Stimulated activated CD8-positive, alpha-beta memory T cell treated with anti-CD3 and anti-CD28 coated beads, Interleukin-2, amount 100 ng/mL, for 1 hour (primary cell): Measurements from ENCODE around the gene SFXN1.

ENCODE experiments used
- DNase-seq, 2 donors: peaks; one replicate each; pipeline ENCODE4 v3.0.0-alpha.2; 2020; ENCODE audit warnings: low read depth in 2 of 2

SFXN1 gene

DNA sequence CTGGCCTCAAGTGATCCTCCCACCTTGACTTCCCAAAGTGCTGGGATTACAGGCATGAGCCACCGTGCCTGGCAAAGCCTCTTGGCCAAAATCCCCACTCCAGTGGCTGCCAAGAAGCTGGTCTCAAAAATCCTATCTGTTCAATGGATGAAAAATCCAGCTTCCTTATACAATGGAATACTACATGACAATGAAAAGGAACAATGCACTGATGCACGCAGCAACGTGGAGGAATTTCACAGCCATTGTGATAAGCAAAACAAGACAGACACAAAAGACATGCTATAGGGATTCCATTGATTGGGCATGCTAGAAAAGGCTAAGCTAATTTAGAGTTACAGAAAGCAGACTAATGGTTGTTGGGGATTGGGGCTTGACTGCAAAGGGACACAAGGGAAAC is 13.1 kb upstream of the SFXN1 start:
- no peak for DNase-seq

DNA sequence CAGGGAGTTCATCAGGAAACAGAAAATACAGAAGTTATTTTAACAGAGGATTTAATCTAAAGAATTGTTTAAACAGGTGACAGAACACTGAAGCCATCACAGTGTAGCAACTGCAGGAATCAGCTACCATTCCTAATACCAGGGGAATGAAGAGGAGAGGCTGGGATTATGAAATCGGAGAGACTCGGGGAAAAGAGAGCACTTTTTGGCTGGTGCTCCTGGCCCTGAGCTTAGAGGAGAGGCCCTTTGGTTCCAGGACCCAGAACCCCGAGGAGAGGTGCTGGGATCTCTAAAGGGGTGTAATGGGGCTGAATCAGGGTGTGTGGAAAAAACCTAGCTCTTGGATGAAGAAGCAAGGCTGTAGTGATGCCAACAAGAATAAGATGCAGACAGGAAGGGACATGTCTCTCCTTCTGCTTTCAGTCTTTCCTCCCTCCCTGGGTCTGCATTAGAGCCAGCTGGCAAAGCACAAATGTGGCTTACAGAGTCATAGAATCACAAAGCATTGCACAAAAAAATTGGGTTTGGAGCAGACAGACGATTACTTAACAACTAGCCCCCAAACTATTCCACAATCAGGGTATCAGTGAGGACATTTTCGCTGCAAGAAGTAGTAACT is 11.6 kb upstream of the SFXN1 start:
- no peak for DNase-seq

DNA sequence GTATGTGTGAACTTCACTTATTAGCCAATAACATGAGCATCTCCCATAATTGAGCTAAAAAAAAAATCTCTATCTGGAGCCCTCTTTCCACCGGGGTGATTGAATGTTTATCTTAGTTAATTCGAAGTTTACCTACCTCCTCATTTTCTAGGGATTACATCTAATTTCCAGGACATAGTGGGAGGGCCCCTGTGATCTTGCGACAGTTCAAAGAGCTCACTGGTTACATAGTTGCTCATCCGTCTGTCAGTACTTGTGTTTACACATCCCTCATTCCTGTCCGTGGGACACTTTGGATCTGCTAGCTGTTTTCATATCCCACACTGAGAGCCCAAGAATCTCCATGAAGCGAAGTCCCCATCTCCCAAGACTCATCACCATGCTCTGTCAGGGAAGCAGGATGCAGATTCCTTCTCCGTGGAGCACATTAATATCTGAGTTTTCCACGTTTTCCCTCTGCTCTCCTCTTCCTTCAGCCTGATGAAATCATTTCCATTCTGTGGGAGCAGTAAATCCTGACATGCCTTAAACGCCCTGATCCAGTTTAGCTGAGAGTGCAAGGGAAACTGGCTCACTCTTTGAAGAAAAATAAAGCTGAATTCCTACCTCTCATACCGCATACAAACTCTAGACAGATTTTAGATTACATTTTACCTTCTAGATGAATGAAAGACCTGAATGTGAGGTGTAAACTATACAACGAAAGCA is 10.2 kb upstream of the SFXN1 start:
- no peak for DNase-seq

DNA sequence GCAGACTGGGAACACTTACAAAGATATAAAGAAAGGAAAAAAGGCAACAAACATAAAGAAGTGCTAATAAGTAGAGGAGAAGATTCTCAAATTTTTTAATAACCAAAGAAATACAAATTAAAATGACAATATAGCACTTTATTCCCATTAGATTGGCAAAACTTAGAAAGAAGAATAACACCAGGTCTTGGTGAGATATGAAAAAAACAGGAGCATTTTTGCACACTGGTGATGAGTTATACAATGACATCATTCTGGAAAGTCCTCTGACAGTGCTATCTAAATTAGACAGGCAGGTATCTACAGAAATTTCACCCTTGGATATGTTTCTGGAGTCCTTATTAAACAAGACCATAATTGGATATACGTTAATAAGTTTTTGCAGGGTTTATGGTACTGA is 9.5 kb upstream of the SFXN1 start:
- DNase-seq, result no peak

DNA sequence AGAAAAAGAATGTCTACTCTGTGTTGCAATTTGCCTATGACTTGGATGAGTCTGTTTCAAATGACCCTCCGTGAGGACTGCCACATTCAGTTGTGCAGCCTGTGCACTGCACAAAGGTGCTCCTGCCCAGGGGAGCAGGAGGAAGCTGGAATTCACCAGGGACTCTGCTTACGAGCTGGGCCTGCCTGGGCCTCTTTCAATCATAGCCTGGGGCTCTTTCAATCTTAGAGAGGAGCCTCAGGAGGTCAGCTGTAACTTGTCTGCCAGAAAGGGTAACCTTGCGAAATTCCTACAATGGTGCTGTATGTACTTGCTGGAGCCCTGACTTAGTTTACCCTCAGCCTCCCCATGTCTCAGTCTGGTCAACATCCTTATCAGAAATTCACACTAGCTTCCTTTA is 8.4 kb upstream of the SFXN1 start:
- DNase-seq, result no peak

DNA sequence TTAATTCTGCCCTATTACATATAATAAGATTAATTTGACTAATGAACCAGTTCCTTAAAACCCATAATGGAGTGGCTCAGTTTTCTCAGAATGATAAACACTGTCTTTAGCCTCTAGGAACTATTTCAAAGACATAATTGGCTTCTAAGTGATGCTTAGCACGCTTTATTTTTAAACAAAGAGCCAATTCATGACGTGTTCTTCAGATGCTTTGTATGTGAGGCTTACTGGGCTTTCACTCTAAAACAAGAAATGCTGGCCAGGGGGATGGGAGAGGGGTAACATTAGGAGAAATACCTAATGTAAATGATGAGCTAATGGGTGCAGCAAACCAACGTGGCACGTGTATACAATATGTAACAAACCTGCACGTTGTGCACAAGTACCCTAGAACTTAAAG is 7.6 kb upstream of the SFXN1 start:
- DNase-seq, result no peak

DNA sequence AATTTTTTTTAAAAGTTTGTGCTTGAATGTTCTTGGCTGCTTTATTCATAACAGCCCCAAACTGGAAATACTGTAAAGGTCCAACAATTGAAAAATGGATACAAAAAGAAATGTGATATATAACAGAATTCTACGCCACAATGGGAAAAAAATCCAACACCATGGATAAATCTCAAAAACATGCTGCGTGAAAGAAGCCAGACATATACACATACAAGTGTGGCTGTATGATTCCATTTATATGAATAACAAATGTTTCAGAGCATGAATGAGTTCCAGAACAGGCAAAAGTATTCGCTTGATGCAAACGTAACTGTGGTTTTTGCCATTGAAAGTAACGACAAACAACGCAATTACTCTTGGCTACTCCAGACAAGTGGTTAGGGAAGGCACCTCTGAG is 7.2 kb upstream of the SFXN1 start:
- DNase-seq, result no peak

DNA sequence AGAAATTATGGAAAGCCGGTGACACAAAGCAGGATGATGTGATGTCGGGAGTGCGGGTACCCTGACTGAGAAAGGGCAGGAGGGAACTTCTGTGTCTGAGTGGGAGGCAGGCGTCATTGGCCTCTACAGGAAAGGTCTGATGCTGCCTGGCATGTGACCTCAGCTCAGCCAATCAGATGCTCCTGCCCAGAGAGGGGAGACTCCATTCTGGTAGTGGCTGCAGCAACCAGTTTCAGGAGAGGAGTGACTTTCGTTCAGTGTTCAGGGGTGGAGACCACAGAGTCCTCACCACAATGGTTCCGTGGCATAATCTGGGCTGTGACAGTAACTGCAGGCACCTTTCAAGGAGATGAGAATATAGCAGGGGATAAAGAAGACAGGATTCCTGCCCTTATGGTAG is 6.7 kb upstream of the SFXN1 start:
- DNase-seq, result no peak

DNA sequence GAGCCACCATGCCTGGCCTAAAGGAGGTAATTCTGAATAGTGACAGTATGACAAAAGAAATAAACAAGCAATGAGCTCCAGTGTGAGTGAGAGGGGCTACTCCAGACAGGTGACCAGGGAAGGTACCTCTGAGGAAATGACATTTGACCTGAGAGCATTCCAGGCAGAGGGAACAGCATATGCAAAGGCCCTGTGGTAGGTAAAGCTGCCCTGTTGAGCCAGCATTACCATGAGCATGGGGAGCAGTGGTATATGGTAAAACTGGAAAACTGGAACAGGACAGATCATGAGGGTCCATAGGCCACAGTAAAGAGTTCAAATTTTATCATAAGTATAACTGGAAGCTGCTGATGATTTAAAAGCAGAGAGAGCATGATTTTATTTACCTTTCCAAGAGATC is 6.0 kb upstream of the SFXN1 start:
- DNase-seq, result no peak

DNA sequence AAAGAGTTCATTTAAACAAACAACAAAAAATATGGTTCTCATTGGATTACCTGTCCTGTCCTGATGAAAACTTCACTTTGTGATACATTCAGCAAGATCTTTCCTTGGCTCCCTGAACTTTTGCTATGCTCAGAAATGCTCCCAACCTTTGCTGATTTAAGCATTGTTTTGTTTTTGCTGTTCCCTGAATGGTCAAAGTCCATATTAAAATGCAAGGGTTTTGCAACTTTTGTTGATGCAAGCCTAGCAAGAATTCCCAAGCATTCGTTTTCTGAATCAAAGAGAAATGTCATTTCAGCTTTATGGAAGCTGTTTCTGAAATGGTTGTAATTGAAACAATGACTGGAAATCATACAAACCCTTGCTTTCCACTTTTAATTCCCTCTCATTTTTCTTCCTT is 3.1 kb upstream of the SFXN1 start:
- DNase-seq, result no peak

DNA sequence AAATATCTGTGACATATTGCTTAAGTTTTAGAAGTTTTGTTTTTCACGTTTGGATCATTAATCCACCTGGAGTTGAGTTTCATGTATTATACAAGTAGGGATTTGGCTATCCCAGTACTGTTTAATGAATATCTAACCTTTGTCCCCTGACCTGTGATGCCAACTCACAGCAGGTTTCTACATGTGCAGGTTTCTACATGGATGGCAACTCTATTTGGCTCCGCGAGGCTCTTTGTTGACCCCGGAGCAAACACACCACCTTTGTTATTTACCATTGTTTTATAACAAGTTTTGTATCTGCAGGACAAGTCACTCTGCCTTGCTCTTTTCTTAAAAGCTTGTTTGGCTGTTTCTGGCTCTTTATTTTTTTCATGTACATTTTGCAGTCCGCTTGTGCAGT is 920 bp upstream of the SFXN1 start:
- DNase-seq, result no peak

DNA sequence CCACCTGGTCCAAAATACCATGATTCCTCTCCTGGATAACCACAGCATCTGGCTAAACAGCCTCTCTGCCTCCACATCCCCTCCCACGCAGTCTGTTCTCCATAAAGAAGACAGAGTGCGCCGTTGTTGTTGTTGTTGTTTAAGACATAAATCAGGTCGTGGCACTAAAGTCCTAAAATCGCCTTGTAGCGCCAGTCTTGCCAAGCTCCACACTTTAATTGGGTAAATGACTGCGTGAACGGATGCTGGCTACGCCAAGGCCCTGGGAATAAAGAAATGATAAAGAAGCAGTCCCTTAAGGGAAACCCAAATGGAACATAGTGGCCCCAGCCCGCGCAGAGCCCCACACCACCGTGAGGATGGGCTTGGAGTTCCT is 364 bp upstream of the SFXN1 start:
- DNase-seq, result no peak

DNA sequence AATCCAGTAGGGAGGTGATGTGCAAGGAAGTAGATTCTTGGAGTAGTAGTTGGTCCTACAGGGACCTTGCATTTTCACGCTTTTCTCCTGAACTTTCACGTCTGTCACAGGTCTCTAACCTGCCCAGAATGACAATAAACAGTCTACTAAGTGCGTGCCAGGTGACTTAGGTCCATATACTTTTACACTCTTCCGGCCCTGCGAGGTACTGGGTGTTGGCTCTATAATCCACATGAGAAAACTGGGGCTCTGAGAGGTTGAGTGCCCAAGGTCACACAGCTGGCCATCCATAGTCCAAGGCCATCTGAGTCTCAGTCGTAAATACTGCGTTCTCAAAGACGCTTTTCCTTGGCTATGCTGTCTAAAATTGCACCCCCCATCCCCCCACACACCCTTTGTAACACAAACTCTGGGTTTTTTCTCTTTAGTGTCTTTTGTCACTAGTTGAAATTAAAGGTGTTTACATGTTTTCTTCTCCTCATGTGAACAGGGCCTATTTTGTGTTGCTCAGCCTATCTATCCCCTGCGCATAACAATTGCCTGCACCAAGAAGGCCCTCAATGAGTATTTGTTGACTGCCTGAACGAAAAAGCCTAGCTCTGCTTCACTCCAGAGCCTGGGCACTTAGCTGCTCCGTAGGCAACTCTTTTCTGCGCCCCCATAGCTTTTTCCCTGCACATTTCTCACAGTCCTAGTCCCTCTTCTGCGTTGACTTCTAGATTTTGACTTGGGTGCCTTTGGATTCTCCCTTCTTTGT is 943 bp downstream of the SFXN1 start:
- DNase-seq, result no peak

DNA sequence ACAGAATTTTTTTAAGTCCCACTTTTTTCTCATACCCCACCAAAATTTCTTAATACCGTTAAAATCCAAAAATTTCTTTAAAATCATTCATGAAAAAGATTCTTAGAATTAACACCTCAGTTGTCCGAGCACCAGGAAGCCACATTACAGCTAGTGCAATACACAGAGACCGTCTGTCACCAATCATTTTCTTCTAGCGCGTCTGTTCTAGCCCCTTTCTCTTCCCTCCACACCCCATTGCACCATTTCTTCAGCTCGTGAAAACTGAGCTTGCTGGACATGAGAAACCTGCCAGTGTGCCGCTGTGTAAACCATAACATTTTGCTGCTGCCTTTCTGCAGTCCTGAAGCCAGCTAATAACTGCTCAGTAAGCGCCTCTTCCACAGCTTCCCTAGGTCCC is 5.0 kb downstream of the SFXN1 start:
- no peak for DNase-seq

DNA sequence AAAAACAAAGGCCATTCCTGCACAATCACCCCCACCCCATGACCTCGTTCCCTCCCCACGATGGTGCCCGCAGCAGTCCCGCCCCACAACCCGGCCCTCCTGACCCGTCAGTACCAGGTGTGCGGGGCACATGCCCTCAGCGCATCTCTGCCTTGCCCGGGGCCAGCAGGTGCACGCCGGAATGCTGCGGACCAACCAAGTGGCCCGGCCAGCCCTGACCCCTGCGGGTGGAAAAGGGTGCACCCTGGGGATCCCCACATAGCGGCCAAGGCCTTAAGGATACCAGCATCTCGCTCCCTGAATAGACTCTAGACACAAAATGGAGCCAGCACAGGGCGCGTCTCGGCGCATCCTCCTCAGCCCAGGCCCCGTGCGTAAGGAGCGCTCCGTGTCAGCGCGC is 6.0 kb downstream of the SFXN1 start:
- DNase-seq, result no peak

DNA sequence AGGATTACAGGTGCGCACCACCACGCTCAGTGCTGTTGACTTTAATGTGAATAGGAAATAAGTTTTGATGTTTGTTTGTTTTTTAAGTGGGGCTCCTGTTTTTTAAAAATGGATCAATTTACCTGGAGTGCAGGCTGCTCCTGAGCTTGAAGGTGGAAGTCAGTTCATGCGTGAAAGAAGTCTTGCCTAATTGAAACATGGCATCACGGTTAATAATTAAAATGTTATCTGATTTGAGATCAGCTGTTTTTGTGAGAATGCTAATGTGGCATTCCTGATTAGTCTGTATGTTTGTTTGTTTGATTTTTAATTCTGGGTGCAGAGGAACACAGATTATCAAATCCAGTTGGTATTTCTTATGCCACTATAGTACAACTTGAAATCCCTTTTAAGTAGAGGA is 6.5 kb downstream of the SFXN1 start:
- no peak for DNase-seq

DNA sequence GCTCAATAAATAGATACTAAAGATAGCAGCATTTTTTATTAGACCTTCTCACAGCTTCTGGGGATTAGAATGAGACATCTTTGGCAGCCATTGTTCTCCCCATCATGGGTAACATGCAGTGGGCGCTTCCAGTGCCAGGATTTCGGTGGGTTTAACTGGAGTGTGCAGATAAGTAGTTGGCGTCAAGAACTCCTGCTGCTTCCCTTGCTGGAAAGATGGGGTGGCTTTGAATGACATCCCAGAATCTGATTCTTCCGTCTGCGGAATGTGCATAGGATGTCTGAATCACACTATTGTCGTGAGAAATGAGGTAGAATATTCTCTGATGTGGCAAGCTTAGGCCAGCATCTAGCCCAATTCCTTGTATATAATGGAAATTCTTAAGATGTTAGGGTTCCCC is 7.3 kb downstream of the SFXN1 start:
- no peak for DNase-seq

DNA sequence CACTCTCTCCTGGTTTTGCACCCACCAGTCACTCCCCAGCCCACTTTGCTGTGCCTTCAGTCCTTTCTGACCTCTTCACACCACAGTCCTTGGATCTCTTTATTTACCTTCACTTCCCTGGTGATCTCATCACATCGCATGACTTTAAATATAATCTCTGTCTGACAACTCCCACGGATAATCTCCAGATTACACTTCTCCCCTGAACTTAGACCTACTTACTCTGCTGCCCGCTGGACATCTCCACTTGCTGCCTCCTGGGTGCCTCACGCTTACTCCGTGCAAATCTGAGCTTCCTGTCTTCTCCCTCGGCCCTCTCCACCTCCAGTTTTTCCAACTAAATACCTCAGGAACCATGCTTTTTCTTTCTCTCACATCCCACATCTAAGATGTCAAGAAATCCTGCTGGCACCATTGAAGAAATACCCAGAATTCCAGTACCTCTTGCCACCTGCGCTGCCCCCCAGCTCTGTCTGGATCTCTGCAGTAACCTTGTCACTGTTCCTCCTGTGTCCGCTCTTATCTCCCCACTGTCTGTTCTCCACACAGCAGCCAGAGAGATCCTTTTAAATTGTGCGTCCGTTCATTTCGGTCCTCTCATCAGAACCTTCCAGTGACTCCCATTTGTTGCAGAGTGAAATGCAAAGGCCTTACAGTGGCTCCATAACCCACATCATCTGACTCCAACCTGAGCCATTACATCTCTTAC is 9.3 kb downstream of the SFXN1 start:
- no peak for DNase-seq

DNA sequence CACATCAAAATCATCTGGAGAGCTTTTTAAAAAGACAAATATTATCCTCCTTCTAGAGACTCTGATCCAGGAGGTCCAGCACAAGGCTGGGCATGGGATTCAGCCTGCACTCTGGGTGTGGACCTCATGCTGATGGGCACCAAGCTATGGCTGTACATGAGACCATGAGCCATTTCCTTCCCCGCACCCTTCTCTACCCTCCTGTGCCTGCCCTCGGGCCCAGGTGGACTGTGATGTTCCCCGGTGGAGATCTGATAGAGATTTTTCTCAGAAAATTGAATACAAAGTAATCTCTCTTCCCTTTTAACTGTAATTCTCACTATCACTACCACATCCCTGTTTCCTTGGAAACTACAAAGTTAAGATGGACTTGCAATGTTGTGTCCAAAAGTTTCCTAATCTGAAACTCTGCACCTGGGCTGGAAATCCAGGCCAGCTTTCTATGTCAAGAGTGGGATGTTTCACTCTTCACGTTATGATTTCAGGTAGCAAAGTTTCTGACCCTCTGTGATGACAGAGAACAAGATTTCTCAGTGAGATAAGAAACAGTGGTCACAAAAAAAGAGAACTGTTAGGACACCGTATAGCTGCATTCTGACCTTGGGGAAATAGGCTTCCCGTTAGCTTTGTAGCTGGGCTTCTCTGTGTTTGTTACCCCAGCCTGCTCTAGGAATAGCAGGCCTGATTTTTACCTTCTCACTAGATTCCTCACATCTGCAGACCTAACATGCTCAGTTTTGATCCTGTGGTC is 11.5 kb downstream of the SFXN1 start:
- DNase-seq, result no peak

DNA sequence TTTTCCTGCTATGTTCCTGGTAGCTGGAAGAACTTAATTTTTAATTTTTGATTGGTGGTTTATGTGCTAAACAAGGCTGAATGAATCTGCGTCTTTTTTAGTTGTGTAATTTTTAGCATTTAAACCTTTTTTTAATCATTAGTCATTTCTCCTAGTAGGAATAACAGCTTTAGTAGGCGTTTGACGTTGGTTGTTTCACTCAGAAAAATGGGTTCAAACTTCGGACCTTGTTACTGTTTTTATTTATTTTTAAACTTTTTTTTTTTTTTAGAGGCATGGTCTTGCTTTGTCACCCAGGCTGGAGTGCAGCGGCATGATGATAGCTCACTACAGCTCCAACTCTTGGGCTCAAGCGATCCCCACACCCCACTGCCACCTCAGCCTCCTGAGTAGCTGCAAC is 12.9 kb downstream of the SFXN1 start:
- no peak for DNase-seq

DNA sequence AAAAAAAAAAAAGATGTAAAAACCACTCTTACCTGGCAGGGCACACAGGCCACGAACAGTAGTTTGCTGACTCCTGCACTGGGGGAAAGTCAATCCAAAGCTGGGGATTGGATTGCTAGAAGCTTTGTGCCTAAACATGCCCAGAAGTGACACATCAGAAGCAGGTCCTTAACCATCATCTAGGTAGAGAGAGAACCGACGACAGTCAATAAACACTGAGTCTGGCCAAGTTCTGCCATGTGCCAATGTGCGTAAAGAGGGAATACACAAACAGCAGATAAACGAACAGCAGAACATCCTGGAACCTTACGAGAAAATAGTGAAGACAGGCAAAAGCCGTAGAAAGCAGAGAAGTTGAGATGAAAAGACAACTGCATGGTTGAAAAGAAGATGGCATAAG is 14.9 kb downstream of the SFXN1 start:
- DNase-seq, result no peak

DNA sequence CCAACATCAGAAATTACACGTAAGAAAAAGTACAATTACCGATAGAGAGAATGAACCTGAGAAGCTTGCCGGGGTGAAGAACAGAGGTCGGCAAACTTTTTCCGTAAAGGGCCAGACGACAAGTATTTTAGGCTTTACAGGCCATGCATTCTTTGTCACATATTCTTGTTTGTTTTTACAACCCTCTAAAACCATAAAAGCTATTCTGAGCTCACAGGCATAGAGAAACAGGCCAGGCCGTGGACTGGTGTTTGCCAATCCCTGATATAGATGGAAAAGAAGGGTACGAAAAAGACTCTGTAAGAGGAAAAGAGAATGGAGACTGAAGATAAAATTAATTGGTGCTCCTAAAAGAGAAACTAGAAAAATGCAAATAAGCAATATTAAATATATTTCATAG is 15.4 kb downstream of the SFXN1 start:
- no peak for DNase-seq
